ENCODE measurements around the gene MUC6. TPM values are rescaled to one million over a fixed set of nuclear protein-coding genes. Genes with fewer than 3 reads are reported as not detected.

MUC6 gene
- total RNA-seq, 1 donor from 2014 or later = not detected

GRCh38 chr11:1077033-1077416 is 40.5 kb upstream of the MUC6 start:
- Histone ChIP-seq H3K4me3 (ENCODE audit: low read depth, low read length) (no peak overlapping the region), H3K27me3 (ENCODE audit: control insufficient read depth, insufficient read depth, low read length) (no peaks in the 10 kb centered on the region), H3K36me3 (ENCODE audit: control insufficient read depth, insufficient read depth, low read length) (no peaks in the 10 kb centered on the region)
- DNase-seq (ENCODE audit: low read depth) (no peak), FAIRE-seq (no peak)
- TF ChIP-seq CTCF (IDR thresholded peaks at IDR 0.05; ENCODE audit: insufficient read depth, low read length, severe bottlenecking) = no peak

DNA sequence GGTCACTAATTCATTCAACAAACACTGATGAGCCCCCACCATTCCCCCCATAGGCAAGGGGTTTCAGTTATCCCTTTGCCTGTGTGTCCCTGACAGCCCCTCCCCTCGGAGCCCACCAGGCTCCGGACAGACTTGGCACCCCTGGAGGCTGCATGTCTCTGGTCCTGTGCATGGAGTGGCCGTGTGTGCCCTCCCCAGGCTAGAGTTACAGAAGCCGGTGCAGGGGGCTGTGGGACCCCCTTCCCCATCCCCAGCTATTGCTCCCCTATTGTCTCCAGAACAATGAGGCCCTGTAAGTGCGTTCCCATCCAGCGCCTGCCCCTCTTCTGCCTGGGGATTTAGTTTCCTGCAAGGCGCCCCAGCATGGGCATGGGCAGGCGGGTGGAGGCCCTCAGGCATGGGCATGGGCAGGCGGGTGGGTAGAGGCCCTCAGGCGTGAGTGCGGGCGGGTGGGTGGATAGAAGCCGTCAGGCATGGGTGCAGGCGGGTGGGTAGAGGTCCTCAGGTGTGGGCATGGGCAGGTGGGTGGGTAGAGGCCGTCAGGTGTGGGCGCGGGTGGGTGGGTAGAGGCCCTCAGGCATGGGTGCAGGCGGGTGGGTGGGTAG is 39.6 kb upstream of the MUC6 start:
- DNase-seq (ENCODE audit: low read depth) (no peak), FAIRE-seq (no peak)
- no peak for TF ChIP-seq CTCF (IDR thresholded peaks at IDR 0.05; ENCODE audit: insufficient read depth, low read length, severe bottlenecking)
- Histone ChIP-seq H3K4me3 (ENCODE audit: low read depth, low read length) (no peak overlapping the region), H3K36me3 (ENCODE audit: control insufficient read depth, insufficient read depth, low read length) (no peaks in the 10 kb centered on the region), H3K27me3 (ENCODE audit: control insufficient read depth, insufficient read depth, low read length) (no peaks in the 10 kb centered on the region)

GRCh38 chr11:1075341-1075911 is 38.9 kb upstream of the MUC6 start:
- no peak overlapping the region for H3K4me3 ChIP-seq (ENCODE audit: low read depth, low read length)
- no peak for DNase-seq (ENCODE audit: low read depth)
- no peak for FAIRE-seq
- TF ChIP-seq CTCF (IDR thresholded peaks at IDR 0.05; ENCODE audit: insufficient read depth, low read length, severe bottlenecking) = no peak
- H3K27me3 ChIP-seq (ENCODE audit: control insufficient read depth, insufficient read depth, low read length) = no peaks in the 10 kb centered on the region
- H3K36me3 ChIP-seq (ENCODE audit: control insufficient read depth, insufficient read depth, low read length) = no peaks in the 10 kb centered on the region

DNA sequence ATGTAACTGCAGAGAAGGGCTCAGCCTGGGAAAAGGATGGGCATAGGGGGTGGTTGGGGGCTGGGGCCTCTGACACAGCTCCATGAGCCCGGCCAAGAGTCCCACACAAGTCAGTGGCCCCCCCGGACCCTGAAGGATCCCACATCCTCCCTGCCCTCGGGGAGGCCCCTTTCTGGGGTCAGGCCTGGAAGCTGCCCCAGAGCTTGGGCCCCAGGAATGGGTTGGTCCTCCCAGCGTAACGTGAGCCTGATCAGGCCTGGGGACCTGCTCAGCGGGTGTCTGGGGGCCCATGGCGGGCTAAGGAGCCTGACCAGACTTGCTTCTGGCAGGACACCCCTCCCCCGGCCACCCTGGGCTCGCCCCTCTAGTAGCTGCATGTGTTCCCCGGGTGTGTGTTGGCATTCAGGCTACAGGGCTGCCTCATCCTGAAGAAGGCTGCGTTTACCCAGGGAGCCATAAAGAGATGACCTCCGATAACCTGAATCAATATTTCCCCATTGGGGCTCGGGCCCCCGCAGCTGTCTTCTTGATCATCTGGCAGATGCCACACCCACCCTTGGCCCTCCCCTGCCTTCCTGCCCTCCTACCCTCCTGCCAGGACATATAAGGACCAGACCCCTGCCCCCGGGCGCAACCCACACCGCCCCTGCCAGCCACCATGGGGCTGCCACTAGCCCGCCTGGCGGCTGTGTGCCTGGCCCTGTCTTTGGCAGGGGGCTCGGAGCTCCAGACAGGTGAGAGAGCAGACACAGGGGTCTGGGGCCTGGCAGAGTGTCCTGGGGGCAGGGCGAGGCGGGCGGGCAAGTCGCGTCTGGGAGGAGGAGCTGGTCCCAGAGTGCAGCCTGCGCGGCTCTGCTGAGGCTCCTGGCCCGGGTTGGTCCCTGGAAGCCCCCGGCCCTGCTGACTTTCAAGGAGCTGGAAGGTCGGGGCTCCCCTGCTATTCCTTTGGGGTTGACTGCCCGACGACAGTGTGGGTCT is 38.0 kb upstream of the MUC6 start, which contains the start of gene MUC2:
Gene MUC2, plus strand, starts transcription at position 631 of the 978 bp plus-strand sequence.
- TF ChIP-seq CTCF (IDR thresholded peaks at IDR 0.05; ENCODE audit: insufficient read depth, low read length, severe bottlenecking) = no peak
- Histone ChIP-seq H3K36me3 (ENCODE audit: control insufficient read depth, insufficient read depth, low read length) (no peaks in the 10 kb centered on the region), H3K4me3 (ENCODE audit: low read depth, low read length) (no peak within 1 kb of the TSS), H3K27me3 (ENCODE audit: control insufficient read depth, insufficient read depth, low read length) (no peaks in the 10 kb centered on the region)
- DNase-seq (ENCODE audit: low read depth) (no peak), FAIRE-seq (no peak)

DNA sequence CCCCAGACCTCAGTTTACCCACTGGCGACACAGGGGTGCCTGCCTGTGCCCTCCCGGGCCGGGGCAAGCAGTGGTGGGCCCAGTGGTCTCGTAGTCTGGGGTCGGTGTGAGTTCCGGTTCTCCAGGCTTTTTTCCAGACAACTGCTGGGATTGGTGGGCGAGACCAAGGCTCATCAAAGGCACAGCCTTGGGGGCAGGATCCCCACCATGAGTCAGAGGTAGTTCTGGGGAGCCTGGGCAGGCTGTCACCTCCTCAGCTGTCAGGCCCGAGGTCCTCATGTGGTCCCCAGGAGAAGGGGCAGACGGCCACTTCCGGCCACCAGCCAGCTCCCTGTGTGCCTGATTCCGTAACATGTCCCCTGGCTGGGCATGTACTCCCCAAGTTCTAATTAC is 37.3 kb upstream of the MUC6 start:
- DNase-seq (ENCODE audit: low read depth) (no peak), FAIRE-seq (no peak)
- no peaks in the 10 kb centered on the region for H3K27me3 ChIP-seq (ENCODE audit: control insufficient read depth, insufficient read depth, low read length)
- no peak overlapping the region for H3K4me3 ChIP-seq (ENCODE audit: low read depth, low read length)
- no peaks in the 10 kb centered on the region for H3K36me3 ChIP-seq (ENCODE audit: control insufficient read depth, insufficient read depth, low read length)
- TF ChIP-seq CTCF (IDR thresholded peaks at IDR 0.05; ENCODE audit: insufficient read depth, low read length, severe bottlenecking) = no peak

All from bronchial epithelial cell (primary cell).